Transverse colon (tissue), 4 donors: ENCODE results near the gene PDZD8. TPM values are rescaled to one million over a fixed set of nuclear protein-coding genes. Genes with fewer than 3 reads are reported as not detected.

Experiments
- DNase-seq: peaks from one replicate; pipeline ENCODE4 v3.0.0-alpha.2; 2019
- H3K27ac ChIP-seq, 4 donors: fragments of 200-600 bp; sonication (generic); 2 replicates each; pipeline ENCODE4 v1.5.1; 2016 to 2018; ENCODE audit warnings: inconsistent platforms in 4 of 4
- H3K27me3 ChIP-seq: fragments of 200-600 bp; sonication (generic); 2 replicates; pipeline ENCODE4 v1.5.1; 2017; ENCODE audit warnings: inconsistent platforms
- H3K36me3 ChIP-seq, 4 donors: fragments of 200-600 bp; sonication (generic); 2 replicates each; pipeline ENCODE4 v1.5.1; 2017 to 2019; ENCODE audit warnings: inconsistent platforms in 4 of 4
- H3K4me1 ChIP-seq, 4 donors: fragments of 200-600 bp; sonication (generic); 2 replicates each; pipeline ENCODE4 v1.5.1; 2017 to 2020; ENCODE audit warnings: inconsistent platforms in 4 of 4
- H3K4me3 ChIP-seq, 4 donors: fragments of 200-600 bp; sonication (generic); 1 replicate in 1 of 4; 2 replicates in 3 of 4; pipeline versions ENCODE4 v1.5.1 to v1.6.1; 2017 to 2019; ENCODE audit warnings: inconsistent platforms in 4 of 4
- H3K9me3 ChIP-seq, 2 donors: fragments of 200-600 bp; sonication (generic); 2 replicates each; pipeline ENCODE4 v1.5.1; 2017 to 2019; ENCODE audit warnings: inconsistent platforms in 2 of 2
- CTCF ChIP-seq, 5 experiments: fragments of 200-600 bp in 3 of 5; fragments of 450-650 bp in 2 of 5; sonication (generic) in 3 of 5; IDR thresholded peaks; 1 replicate in 2 of 5; 2 replicates in 3 of 5; pipeline ENCODE4 v1.5.1; 2016 to 2017; ENCODE audit warnings: antibody characterized with exemption in 5 of 5, inconsistent platforms in 3 of 5, mild to moderate bottlenecking in 2 of 5, moderate library complexity in 1 of 5
- EP300 ChIP-seq: sonication (generic); formaldehyde crosslinking; IDR thresholded peaks from one replicate; pipeline ENCODE4 v1.6.1; 2017; ENCODE audit warnings: antibody characterized with exemption, low read depth
- POLR2A ChIP-seq: fragments of 450-650 bp; IDR thresholded peaks from one replicate; pipeline ENCODE4 v1.6.1; 2016; ENCODE audit warnings: antibody characterized with exemption, mild to moderate bottlenecking, moderate library complexity
- POLR2AphosphoS5 ChIP-seq, 3 donors: sonication (generic); formaldehyde crosslinking; IDR thresholded peaks; one replicate each; pipeline ENCODE4 v1.6.1; 2016; ENCODE audit warnings: antibody characterized with exemption in 3 of 3
- WGBS, 2 donors: methylation state at CpG; one replicate each; pipeline ENCODE4 v1.1.5; 2018; ENCODE audit warnings: low coverage in 1 of 2; 5-methylcytosine and 5-hydroxymethylcytosine counted together
- in situ Hi-C, 4 donors: fragments of 200-750 bp; cut with MboI; loops; one replicate each; pipeline versions ENCODE4 v1.15.0 to v1.15.1; 2017; ENCODE audit warnings: low sequenced_read_pairs in 3 of 4, low pct_ligation_motif_present in 1 of 4, low pct_unique_long_range_greater_than_20kb in 1 of 4
- intact Hi-C: fragments of 100-400 bp; cut with DNase I; formaldehyde crosslinking; loops from one replicate; pipeline ENCODE4 v1.15.1; 2023; ENCODE audit warnings: low total_unique reads
- total RNA-seq, 4 donors: library from RNA; depleted of rRNA; stranded (reverse); fragments of >200 nt; gene quantifications; one replicate each; pipeline ENCODE4 v1.1.0, GENCODE V29; 2016

The PDZD8 gene
- total RNA-seq, 4 donors from 2014 or later, result 36.7 to 48.6 (median 40.9) TPM

DNA sequence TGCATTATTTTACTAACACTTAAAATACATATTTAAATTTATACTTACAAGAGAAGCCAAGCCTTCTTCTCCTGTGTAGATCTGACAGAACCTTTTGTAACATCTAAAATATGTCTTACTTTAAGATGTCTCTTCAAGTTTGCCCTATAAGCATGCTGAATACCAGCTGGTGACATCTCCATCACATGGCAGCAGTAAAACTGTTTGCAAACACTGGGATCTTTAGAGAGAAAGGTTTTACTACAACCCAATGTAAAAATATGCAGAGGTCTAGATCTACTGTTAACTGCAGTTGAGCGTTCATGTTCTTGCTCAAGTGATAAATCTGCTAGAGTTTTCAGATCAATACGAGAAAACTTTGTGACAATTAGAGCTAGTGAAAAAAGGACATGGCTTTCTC lies 23.2 kb downstream of the PDZD8 start:
- in situ Hi-C loops (no loop called here), intact Hi-C loops (no loop called here)
- TF ChIP-seq EP300 (no peak), CTCF (IDR thresholded peaks at IDR 0.05) (no peak), POLR2A (no peak), POLR2AphosphoS5 (IDR thresholded peaks at IDR 0.05) (no peak)
- Histone ChIP-seq H3K9me3 (no peaks in the 10 kb centered on the region), H3K27ac (peak overlapping the region in 1 of 4 donors; percentile 24), H3K36me3 (no peaks in the 10 kb centered on the region), H3K4me3 (no peak overlapping the region), H3K27me3 (no peaks in the 10 kb centered on the region), H3K4me1 (peaks cover 0 to 88% (median 47%) of the 10 kb centered on the region in 4 donors)
- DNase-seq, result no peak
- WGBS, 2 donors, result 29 to 41% methylated on average over 1 to 2 of the region's 2 CpGs

DNA sequence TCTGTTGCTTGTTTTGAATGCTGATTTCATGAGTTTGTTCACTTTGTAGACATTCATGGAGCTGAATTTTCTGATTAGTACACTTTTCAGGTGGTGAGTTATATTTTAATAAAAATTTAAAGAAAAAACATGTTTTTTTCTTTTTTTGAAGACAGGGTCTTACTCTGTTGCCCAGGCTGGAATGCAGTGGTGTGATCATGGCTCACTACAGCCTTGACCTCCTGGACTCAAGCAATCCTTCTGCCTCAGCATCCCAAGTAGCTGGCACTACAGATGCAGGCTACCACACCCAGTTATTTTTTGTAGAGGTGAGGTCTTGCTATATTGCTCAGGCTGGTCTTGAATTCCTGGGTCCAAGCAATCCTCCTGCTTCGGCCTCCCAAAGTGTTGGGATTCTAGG lies 23.7 kb downstream of the PDZD8 start:
- Histone ChIP-seq H3K27me3 (no peaks in the 10 kb centered on the region), H3K4me1 (peaks cover 0 to 88% (median 50%) of the 10 kb centered on the region in 4 donors), H3K27ac (peak overlapping the region in 1 of 4 donors; percentile 24), H3K4me3 (no peak overlapping the region), H3K36me3 (no peaks in the 10 kb centered on the region), H3K9me3 (no peaks in the 10 kb centered on the region)
- DNase-seq, result no peak
- 82 to 90% methylated on average over 1 of the region's 1 CpG for WGBS, 2 donors
- intact Hi-C loops, result no loop called here
- TF ChIP-seq CTCF (IDR thresholded peaks at IDR 0.05) (no peak), EP300 (no peak), POLR2AphosphoS5 (IDR thresholded peaks at IDR 0.05) (no peak), POLR2A (no peak)
- in situ Hi-C loops, result no loop called here

GRCh38 chr10:117350909-117351308 lies 24.3 kb downstream of the PDZD8 start:
- Histone ChIP-seq H3K4me3 (no peak overlapping the region), H3K27ac (no peak overlapping the region), H3K36me3 (no peaks in the 10 kb centered on the region), H3K9me3 (no peaks in the 10 kb centered on the region), H3K4me1 (peaks cover 0 to 88% (median 51%) of the 10 kb centered on the region in 4 donors), H3K27me3 (no peaks in the 10 kb centered on the region)
- 50 to 64% methylated on average over 3 of the region's 3 CpGs for WGBS, 2 donors
- DNase-seq, result no peak
- intact Hi-C loops, result no loop called here
- no peak for TF ChIP-seq POLR2A
- no peak for TF ChIP-seq CTCF (IDR thresholded peaks at IDR 0.05)
- TF ChIP-seq POLR2AphosphoS5 (IDR thresholded peaks at IDR 0.05), result no peak
- no peak for TF ChIP-seq EP300
- in situ Hi-C loops, result no loop called here

DNA sequence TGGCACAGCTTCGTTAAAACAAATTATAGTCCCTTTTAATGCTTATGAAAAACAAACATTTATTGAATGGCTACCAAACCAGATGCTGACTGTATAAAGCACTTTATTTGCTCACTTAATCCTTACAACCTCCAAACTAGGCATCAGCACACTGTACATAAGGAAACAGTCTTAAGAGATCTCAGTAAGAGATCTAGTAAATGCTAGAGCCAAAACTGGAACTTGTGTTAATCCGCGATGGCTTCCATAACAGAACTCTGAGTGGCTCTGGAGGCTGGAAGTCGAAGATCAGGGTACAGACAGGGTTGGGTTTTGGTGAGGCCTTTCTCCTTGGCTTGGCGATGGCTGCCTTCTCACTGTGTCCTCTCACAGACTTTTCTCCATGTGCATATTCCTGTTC lies 27.0 kb downstream of the PDZD8 start:
- no peak for DNase-seq
- intact Hi-C loops, result no loop called here
- Histone ChIP-seq H3K27me3 (no peaks in the 10 kb centered on the region), H3K27ac (peak overlapping the region; percentile 22 to 62 (median 46)), H3K4me1 (peaks cover 0 to 76% (median 43%) of the 10 kb centered on the region in 4 donors), H3K36me3 (no peaks in the 10 kb centered on the region), H3K4me3 (no peak overlapping the region), H3K9me3 (no peaks in the 10 kb centered on the region)
- TF ChIP-seq POLR2A (no peak), EP300 (no peak), POLR2AphosphoS5 (IDR thresholded peaks at IDR 0.05) (no peak), CTCF (IDR thresholded peaks at IDR 0.05) (no peak)
- in situ Hi-C loops, result no loop called here
- WGBS, 2 donors, result 60 to 69% methylated on average over 5 of the region's 5 CpGs
